Measurements from ENCODE around the gene FKBP4. TPM values are rescaled to one million over a fixed set of nuclear protein-coding genes. Genes with fewer than 3 reads are reported as not detected.

FKBP4 gene
- total and polyA plus RNA-seq, 7 donors: 62.4 to 122 (median 86.2) TPM

GRCh38 chr12:2793561-2793960 is 1.2 kb upstream of the FKBP4 start:
- DNase-seq (no peak), ATAC-seq (no peak)
- peaks cover 3 to 22% of the 10 kb centered on the region in 2 donors for H3K36me3 ChIP-seq (ENCODE audit: insufficient read depth in 1 of 2, low read depth in 1 of 2)
- H3K4me1 ChIP-seq: peaks cover 12% of the 10 kb centered on the region
- intact Hi-C loops (cut with DNase I): no loop called here
- no peaks in the 10 kb centered on the region for H3K27me3 ChIP-seq (ENCODE audit: insufficient read depth in 3 of 3, low read length in 2 of 3)
- no peaks in the 10 kb centered on the region for H3K9me3 ChIP-seq
- no peak for TF ChIP-seq CTCF (IDR thresholded peaks at IDR 0.05)
- WGBS, 3 donors: 88% methylated on average over 21 of the region's 21 CpGs
- no peak overlapping the region for H3K4me3 ChIP-seq
- H3K27ac ChIP-seq: no peak overlapping the region

DNA sequence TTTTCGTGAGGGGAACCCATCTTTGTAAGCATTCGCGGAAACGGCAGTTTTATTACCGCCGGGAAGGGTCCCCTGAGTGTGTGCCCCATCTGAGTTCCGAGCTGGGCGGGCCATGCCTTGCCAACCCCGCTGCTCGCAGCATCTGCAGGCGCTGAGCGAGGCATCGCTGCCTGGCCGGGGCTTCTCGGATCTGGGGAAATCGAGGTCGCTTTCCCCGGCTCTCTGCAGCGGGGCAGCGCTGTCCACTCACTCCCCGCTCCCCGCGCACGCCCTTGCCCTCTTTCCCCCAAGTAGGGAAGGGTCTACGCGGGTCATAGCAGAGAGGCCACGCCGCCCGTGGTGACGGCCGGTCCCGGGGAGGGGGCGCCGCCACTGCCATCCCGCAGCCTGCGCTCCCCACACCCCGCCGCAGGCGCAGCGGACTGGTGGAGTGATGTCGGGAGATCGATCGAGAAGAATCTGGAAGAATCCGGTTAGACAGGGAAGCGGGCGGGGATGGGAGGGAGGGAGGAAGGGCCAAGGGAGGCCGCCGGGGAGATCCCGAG is 507 bp upstream of the FKBP4 start:
- Histone ChIP-seq H3K4me1 (peaks cover 12% of the 10 kb centered on the region), H3K9me3 (no peaks in the 10 kb centered on the region), H3K36me3 (ENCODE audit: insufficient read depth in 1 of 2, low read depth in 1 of 2) (peaks cover 8 to 29% of the 10 kb centered on the region in 2 donors), H3K27me3 (ENCODE audit: insufficient read depth in 3 of 3, low read length in 2 of 3) (no peaks in the 10 kb centered on the region), H3K27ac (peak overlapping the region; percentile 92), H3K4me3 (peak overlapping the region; percentile 93)
- TF ChIP-seq CTCF (IDR thresholded peaks at IDR 0.05): no peak
- intact Hi-C loops (cut with DNase I): no loop called here
- DNase-seq (peak; percentile 30 to 57), ATAC-seq (peak; percentile 6 to 33 (median 8))
- 9 to 19% (median 12%) methylated on average over 46 to 49 of the region's 49 CpGs for WGBS, 3 donors

DNA sequence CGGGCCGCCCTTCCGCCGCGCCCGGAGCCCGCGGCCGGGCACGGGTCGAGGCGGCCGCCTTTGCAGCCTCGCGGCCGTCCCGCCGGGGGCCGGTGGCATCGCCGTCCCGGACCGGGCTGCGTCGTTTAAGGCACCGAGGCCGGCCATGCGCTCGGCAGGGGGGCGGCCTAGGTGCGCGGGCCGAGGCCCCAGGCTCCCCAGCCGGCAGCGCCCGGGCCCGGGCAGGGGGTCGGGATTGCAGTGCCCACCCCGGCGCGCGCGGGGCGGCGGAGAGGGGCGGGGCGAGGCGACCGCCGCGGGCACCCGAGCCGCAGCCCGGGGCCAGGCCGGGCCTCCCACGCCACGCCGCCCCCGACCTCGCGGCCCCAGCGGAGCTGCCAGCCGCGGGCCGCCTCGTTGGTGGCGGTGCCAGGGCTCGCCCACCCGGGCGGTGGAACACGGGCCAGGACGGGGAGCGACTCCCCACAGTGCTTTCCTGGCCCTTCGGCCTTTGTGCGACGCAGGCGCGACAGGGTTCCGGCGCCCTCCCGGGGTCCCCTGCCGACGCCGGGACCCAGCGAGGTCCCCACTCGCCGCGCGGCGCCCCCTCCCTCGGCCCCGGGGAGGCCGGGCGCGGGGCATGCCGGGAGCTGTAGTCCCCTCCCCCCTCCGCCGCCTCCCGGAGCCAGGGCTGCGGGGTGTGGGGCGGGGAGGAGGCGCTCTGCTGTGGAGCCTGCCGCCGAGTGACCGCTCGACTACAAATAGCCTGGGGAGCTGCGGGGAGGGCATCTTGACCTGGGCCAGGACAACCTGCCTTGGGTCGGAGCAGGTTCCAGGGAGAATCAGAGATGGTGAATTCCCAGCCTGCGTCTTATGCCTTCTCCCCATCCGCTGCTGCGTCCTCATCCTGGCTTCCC is 769 bp downstream of the FKBP4 start:
- H3K9me3 ChIP-seq: no peaks in the 10 kb centered on the region
- peak; percentile 91 to 93 (median 92) for ATAC-seq
- H3K4me3 ChIP-seq: peak overlapping the region; percentile 93
- 0 to 1% (median 1%) methylated on average over 38 to 111 of the region's 111 CpGs for WGBS, 3 donors
- TF ChIP-seq CTCF (IDR thresholded peaks at IDR 0.05): no peak
- peaks cover 12 to 42% of the 10 kb centered on the region in 2 donors for H3K36me3 ChIP-seq (ENCODE audit: insufficient read depth in 1 of 2, low read depth in 1 of 2)
- peaks cover 16% of the 10 kb centered on the region for H3K4me1 ChIP-seq
- H3K27me3 ChIP-seq (ENCODE audit: insufficient read depth in 3 of 3, low read length in 2 of 3): no peaks in the 10 kb centered on the region
- intact Hi-C loops (cut with DNase I): no loop called here
- peak; percentile 87 to 93 for DNase-seq
- H3K27ac ChIP-seq: peak overlapping the region; percentile 92

GRCh38 chr12:2796187-2796666 is 1.5 kb downstream of the FKBP4 start:
- WGBS, 3 donors: 8 to 19% (median 9%) methylated on average over 12 to 14 of the region's 14 CpGs
- ATAC-seq: no peak
- Histone ChIP-seq H3K4me3 (peak overlapping the region; percentile 93), H3K27ac (peak overlapping the region; percentile 92), H3K27me3 (ENCODE audit: insufficient read depth in 3 of 3, low read length in 2 of 3) (no peaks in the 10 kb centered on the region), H3K9me3 (no peaks in the 10 kb centered on the region), H3K4me1 (peaks cover 16% of the 10 kb centered on the region), H3K36me3 (ENCODE audit: insufficient read depth in 1 of 2, low read depth in 1 of 2) (peaks cover 12 to 49% of the 10 kb centered on the region in 2 donors)
- intact Hi-C loops (cut with DNase I): no loop called here
- TF ChIP-seq CTCF (IDR thresholded peaks at IDR 0.05): no peak
- no peak for DNase-seq

All from psoas muscle (tissue), 8 donors.